Mesendoderm (in vitro differentiated cells): ENCODE measurements around the gene ZNF317.

Experiments
- DNase-seq: peaks from one replicate; pipeline ENCODE4 v3.0.0; 2013
- H2AK5ac ChIP-seq: 2 replicates; pipeline ENCODE4 v1.6.1; 2013; ENCODE audit warnings: low read length, inconsistent platforms
- H2BK120ac ChIP-seq: 2 replicates; pipeline ENCODE4 v1.6.1; 2013; ENCODE audit warnings: low read depth, mild to moderate bottlenecking, low read length, moderate library complexity, mixed read lengths
- H2BK15ac ChIP-seq: replicated peaks from 2 replicates; pipeline ENCODE4 v1.6.1; 2013; ENCODE audit warnings: low read depth, mild to moderate bottlenecking, moderate library complexity
- H2BK5ac ChIP-seq: 2 replicates; pipeline ENCODE4 v1.6.1; 2013; ENCODE audit warnings: low read length, inconsistent platforms
- H3K18ac ChIP-seq: 2 replicates; pipeline ENCODE4 v1.6.1; 2013; ENCODE audit warnings: mild to moderate bottlenecking, low read length, mixed read lengths
- H3K23ac ChIP-seq: one replicate; pipeline ENCODE4 v1.6.1; 2013; ENCODE audit warnings: low read length
- H3K27ac ChIP-seq: 2 replicates; pipeline ENCODE4 v1.5.1; 2013; ENCODE audit warnings: low read depth, mild to moderate bottlenecking, inconsistent platforms, low read length, moderate library complexity
- H3K27me3 ChIP-seq: 2 replicates; pipeline ENCODE4 v1.6.1; 2013; ENCODE audit warnings: low read length, control low read depth, mild to moderate bottlenecking, inconsistent platforms; ENCODE audit not compliant: insufficient read depth, poor library complexity
- H3K36me3 ChIP-seq: 2 replicates; pipeline ENCODE4 v1.6.1; 2013; ENCODE audit warnings: low read length, inconsistent platforms; ENCODE audit not compliant: control insufficient read depth, insufficient read depth
- H3K4ac ChIP-seq: one replicate; pipeline ENCODE4 v1.6.1; 2013; ENCODE audit warnings: low read depth, mild to moderate bottlenecking, low read length, moderate library complexity
- H3K4me1 ChIP-seq: 2 replicates; pipeline ENCODE4 v1.6.1; 2013; ENCODE audit warnings: low read depth, low read length, inconsistent platforms; ENCODE audit not compliant: control insufficient read depth
- H3K4me2 ChIP-seq: 2 replicates; pipeline ENCODE4 v1.6.1; 2013; ENCODE audit warnings: low read length
- H3K4me3 ChIP-seq: 2 replicates; pipeline ENCODE4 v1.5.1; 2013; ENCODE audit warnings: mild to moderate bottlenecking, low read length
- H3K56ac ChIP-seq: one replicate; pipeline ENCODE4 v1.6.1; 2013; ENCODE audit warnings: low read length
- H3K79me1 ChIP-seq: 2 replicates; pipeline ENCODE4 v1.6.1; 2013; ENCODE audit warnings: low read length, inconsistent platforms
- H3K79me2 ChIP-seq: 2 replicates; pipeline ENCODE4 v1.6.1; 2013; ENCODE audit warnings: mild to moderate bottlenecking, low read length; ENCODE audit not compliant: control insufficient read depth, insufficient read depth
- H3K9ac ChIP-seq: 2 replicates; pipeline ENCODE4 v1.6.1; 2013; ENCODE audit warnings: low read length, inconsistent platforms
- H4K5ac ChIP-seq: one replicate; pipeline ENCODE4 v1.6.1; 2013; ENCODE audit warnings: low read length
- H4K8ac ChIP-seq: one replicate; pipeline ENCODE4 v1.6.1; 2013; ENCODE audit warnings: low read depth, mild to moderate bottlenecking, control low read depth, low read length, moderate library complexity
- WGBS: extraction: QIAGEN DNeasy Blood & Tissue Kit; methylation state at CpG from one replicate; pipeline ENCODE4 v1.1.7; 2013; ENCODE audit warnings: low lambda C conversion rate, missing lambda C conversion rate; ENCODE audit not compliant: insufficient coverage; ENCODE audit errors: extremely low coverage; 5-methylcytosine and 5-hydroxymethylcytosine counted together

ZNF317 gene

GRCh38 chr19:9205501-9206113, 65.4 kb downstream of the ZNF317 start:
- Histone ChIP-seq H4K8ac (no peak overlapping the region), H3K4me2 (no peak overlapping the region), H3K18ac (no peak overlapping the region), H3K4ac (no peak overlapping the region), H2BK120ac (no peak overlapping the region), H2AK5ac (no peak overlapping the region), H3K79me1 (no peaks in the 10 kb centered on the region), H3K9ac (no peak overlapping the region), H3K4me3 (no peak overlapping the region), H3K23ac (no peak overlapping the region), H3K27ac (no peak overlapping the region), H2BK15ac (no peak overlapping the region), H2BK5ac (no peak overlapping the region), H3K27me3 (no peaks in the 10 kb centered on the region), H3K56ac (no peak overlapping the region), H4K5ac (no peak overlapping the region), H3K36me3 (no peaks in the 10 kb centered on the region), H3K79me2 (no peaks in the 10 kb centered on the region), H3K4me1 (no peaks in the 10 kb centered on the region)
- DNase-seq, result peak; percentile 68
- WGBS, result no CpG with 5 or more reads among the region's 13 CpGs
